K562 (cell line): ENCODE measurements around the gene LAMA3. TPM values are rescaled to one million over a fixed set of nuclear protein-coding genes. Genes with fewer than 3 reads are reported as not detected.

Experiments
- ATAC-seq: fragments of 200-7000 bp; cut with Tn5 transposase; 3 replicates; pipeline ENCODE4 v1.9.1; 2020; ENCODE audit warnings: moderate library complexity
- BruUV-seq: library from RNA; stranded (reverse); fragments of 400-500 nt; replicated peaks from 2 replicates; lab custom pipeline; 2021; lab: Mats Ljungman, UMichigan
- CTCF ChIA-PET: fragments of 300-600 bp; formaldehyde crosslinking; extraction: SDS; loops from one replicate; lab custom pipeline; 2021; ENCODE audit warnings: low intra/inter-chr PET ratio; lab: Yijun Ruan, JAX
- POLR2A ChIA-PET: fragments of 300-600, 350-650 bp; sonication (Branson Sonifier 250); formaldehyde crosslinking; extraction: SDS; loops from one replicate; lab custom pipeline; 2021; ENCODE audit warnings: antibody characterized with exemption, inconsistent platforms; lab: Yijun Ruan, JAX
- DNase-seq, 4 experiments: peaks; one replicate each; pipeline versions ENCODE4 v3.0.0 to v3.0.0-alpha.2; 2011 to 2018; ENCODE audit warnings: low spot score in 3 of 4, mixed read lengths in 3 of 4; ENCODE audit errors: extremely low read depth in 1 of 4
- FAIRE-seq: peaks from 2 replicates; lab custom pipeline; 2011; peaks lifted over from hg19 to GRCh38; lab: Jason Lieb, UNC
- H2AFZ ChIP-seq: 2 replicates; pipeline ENCODE4 v1.6.0; 2011; ENCODE audit warnings: low read depth, low read length, control low read depth, inconsistent platforms
- H3K27ac ChIP-seq: fragments of 200-600 bp; 3 replicates; pipeline ENCODE4 v1.8.0; 2011; ENCODE audit warnings: low read depth, mild to moderate bottlenecking, control low read depth, inconsistent platforms, low read length, moderate library complexity, mixed read lengths; ENCODE audit errors: extremely low read depth
- H3K27me3 ChIP-seq, 2 experiments: fragments of 300-600 bp in 1 of 2; 2 replicates in 1 of 2; 3 replicates in 1 of 2; pipeline versions ENCODE4 v1.6.0 to v1.8.0; 2011; ENCODE audit warnings: inconsistent platforms in 2 of 2, low read length in 2 of 2, mild to moderate bottlenecking in 1 of 2, mixed read lengths in 1 of 2, moderate library complexity in 1 of 2; ENCODE audit not compliant: control insufficient read depth in 2 of 2, insufficient read depth in 2 of 2
- H3K36me3 ChIP-seq: fragments of 300-600 bp; 3 replicates; pipeline ENCODE4 v1.8.0; 2011; ENCODE audit warnings: mild to moderate bottlenecking, low read length, inconsistent platforms; ENCODE audit not compliant: control insufficient read depth, insufficient read depth
- H3K4me1 ChIP-seq, 2 experiments: fragments of 200-600 bp in 1 of 2; replicated peaks in 1 of 2; 2 replicates in 1 of 2; 3 replicates in 1 of 2; pipeline versions ENCODE4 v1.5.1 to v1.8.0; 2011; ENCODE audit warnings: inconsistent platforms in 2 of 2, low read length in 2 of 2, mild to moderate bottlenecking in 1 of 2, mixed read lengths in 1 of 2, moderate library complexity in 1 of 2; ENCODE audit not compliant: control insufficient read depth in 2 of 2, insufficient read depth in 2 of 2
- H3K4me2 ChIP-seq: 2 replicates; pipeline ENCODE4 v1.6.1; 2011; ENCODE audit warnings: low read length, control low read depth, inconsistent platforms, mixed read lengths; ENCODE audit not compliant: insufficient read depth
- H3K4me3 ChIP-seq: fragments of 200-600 bp; sonication (generic), shearing (Covaris generic); 2 replicates; pipeline ENCODE4 v1.5.1; 2016; ENCODE audit warnings: control low read depth, inconsistent platforms
- H3K79me2 ChIP-seq: fragments of 200-600 bp; 3 replicates; pipeline ENCODE4 v1.8.0; 2011; ENCODE audit warnings: low read length, inconsistent platforms; ENCODE audit not compliant: control insufficient read depth, insufficient read depth
- H3K9ac ChIP-seq, 2 experiments: 2 replicates each; pipeline versions ENCODE4 v1.6.0 to v1.6.1; 2011; ENCODE audit warnings: low read depth in 2 of 2, low read length in 2 of 2, control low read depth in 1 of 2, inconsistent platforms in 1 of 2, mild to moderate bottlenecking in 1 of 2, mixed read lengths in 1 of 2; ENCODE audit not compliant: insufficient read depth in 1 of 2
- H3K9me1 ChIP-seq: one replicate; pipeline ENCODE4 v1.6.0; 2011; ENCODE audit warnings: inconsistent platforms, mild to moderate bottlenecking, low read length, moderate library complexity; ENCODE audit not compliant: control insufficient read depth, insufficient read depth
- H3K9me3 ChIP-seq: replicated peaks from 2 replicates; pipeline ENCODE4 v1.5.1; 2011; ENCODE audit warnings: low read depth, low read length, inconsistent platforms; ENCODE audit not compliant: control insufficient read depth, insufficient read depth
- H4K20me1 ChIP-seq: replicated peaks from 2 replicates; pipeline ENCODE4 v1.6.1; 2011; ENCODE audit warnings: low read length, inconsistent platforms, mixed read lengths; ENCODE audit not compliant: control insufficient read depth, insufficient read depth
- ELK3 ChIP-seq: fragments of 450-650 bp; formaldehyde crosslinking; IDR thresholded peaks from 2 replicates; pipeline ENCODE4 v1.4.0; 2020; ENCODE audit warnings: mild to moderate bottlenecking
- HDAC3 ChIP-seq: fragments of 450-650 bp; IDR thresholded peaks from 2 replicates; pipeline ENCODE4 v1.6.1; 2018; ENCODE audit warnings: borderline replicate concordance, mild to moderate bottlenecking, moderate library complexity; ENCODE audit not compliant: partially characterized antibody
- SIN3B ChIP-seq: fragments of 450-650 bp; IDR thresholded peaks from 2 replicates; pipeline ENCODE4 v1.6.1; 2017; ENCODE audit warnings: low read depth, mild to moderate bottlenecking, moderate library complexity
- ZFP36 ChIP-seq: fragments of 150-350 bp; IDR thresholded peaks from 2 replicates; pipeline ENCODE4 v1.6.1; 2018; ENCODE audit warnings: low read length, low read depth; ENCODE audit not compliant: partially characterized antibody
- ZNF253 ChIP-seq: fragments of 250-450 bp; sonication (Bioruptor Pico); conservative IDR thresholded peaks from 2 replicates; pipeline ENCODE4 v1.6.1; 2021; ENCODE audit warnings: mild to moderate bottlenecking
- WGBS: fragments of 100-300 bp; shearing (Covaris generic); methylation state at CpG from one replicate; pipeline ENCODE4 v1.1.6; 2016; ENCODE audit warnings: low coverage, mixed read lengths; ENCODE audit not compliant: insufficient coverage; ENCODE audit errors: missing lambda C conversion rate; 5-methylcytosine and 5-hydroxymethylcytosine counted together
- in situ Hi-C: fragments of 300-500 bp; cut with MboI; formaldehyde crosslinking; loops from 4 replicates; pipeline ENCODE4 v1.15.0; 2018; ENCODE audit warnings: inconsistent platforms, mixed read lengths
- intact Hi-C: fragments of 100-400 bp; cut with micrococcal nuclease; formaldehyde crosslinking; loops from 2 replicates; pipeline ENCODE4 v1.14.2; 2022
- polyA plus RNA-seq, 8 experiments: library from polyadenylated mRNA; depleted of rRNA in 4 of 8; stranded (reverse) in 5 of 8; unstranded in 3 of 8; fragments of >200 nt; fragmentation: Nextera tagmentation in 2 of 8; fragmentation: Illumina TruSeq in 1 of 8; extraction: Ambion mirVana in 2 of 8; extraction: Trizol in 1 of 8; gene quantifications; 2 replicates each; pipeline versions ENCODE4 v1.2.1 to v1.2.3, GENCODE V29; 2011 to 2014; ENCODE audit warnings: inconsistent platforms in 1 of 8, missing spikeins in 1 of 8
- total RNA-seq, 7 experiments: library from RNA; depleted of rRNA in 6 of 7; stranded (reverse); fragments of >200 nt in 6 of 7; fragmentation: Illumina TruSeq in 2 of 7; extraction: Trizol in 2 of 7; gene quantifications; 2 replicates each; pipeline versions ENCODE4 v1.2.1 to v1.2.3, GENCODE V29; 2011 to 2021; ENCODE audit warnings: low replicate concordance in 1 of 7
- TF ChIP-seq, protein P1 (sequence below): IDR thresholded peaks from 2 replicates; pipeline ENCODE4 v1.6.1; 2014; ENCODE audit warnings: antibody characterized with exemption

Gene LAMA3
- total and polyA plus RNA-seq, 9 of the 15 experiments (the other 6 are each of a cell fraction or from before 2014, with no cell fraction given) = 0.07 TPM; not detected in 8

- H3K4me1 ChIP-seq = no peaks in the 10 kb centered on the region
- no peak overlapping the region for H2AFZ ChIP-seq
- no peaks in the 10 kb centered on the region for H4K20me1 ChIP-seq
- H3K9ac ChIP-seq = no peak overlapping the region
- in situ Hi-C loops (no loop called here), intact Hi-C loops (no loop called here)
- no TSS peak for BruUV-seq
- no peak overlapping the region for H3K4me3 ChIP-seq
- TF ChIP-seq HDAC3 = no peak
- TF ChIP-seq ZNF253 (CRISPR knock-in tag) = no peak
- no peak for TF ChIP-seq ELK3
- TF ChIP-seq ZFP36 = no peak
- TF ChIP-seq, protein P1, sequence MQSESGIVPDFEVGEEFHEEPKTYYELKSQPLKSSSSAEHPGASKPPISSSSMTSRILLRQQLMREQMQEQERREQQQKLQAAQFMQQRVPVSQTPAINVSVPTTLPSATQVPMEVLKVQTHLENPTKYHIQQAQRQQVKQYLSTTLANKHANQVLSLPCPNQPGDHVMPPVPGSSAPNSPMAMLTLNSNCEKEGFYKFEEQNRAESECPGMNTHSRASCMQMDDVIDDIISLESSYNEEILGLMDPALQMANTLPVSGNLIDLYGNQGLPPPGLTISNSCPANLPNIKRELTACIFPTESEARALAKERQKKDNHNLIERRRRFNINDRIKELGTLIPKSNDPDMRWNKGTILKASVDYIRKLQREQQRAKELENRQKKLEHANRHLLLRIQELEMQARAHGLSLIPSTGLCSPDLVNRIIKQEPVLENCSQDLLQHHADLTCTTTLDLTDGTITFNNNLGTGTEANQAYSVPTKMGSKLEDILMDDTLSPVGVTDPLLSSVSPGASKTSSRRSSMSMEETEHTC = no peak
- no peak for TF ChIP-seq SIN3B
- H3K36me3 ChIP-seq = no peaks in the 10 kb centered on the region
- H3K9me3 ChIP-seq = no peaks in the 10 kb centered on the region
- H3K27ac ChIP-seq = no peak overlapping the region
- CTCF ChIA-PET = no interaction called here
- POLR2A ChIA-PET = no interaction called here
- 0% methylated on average over 7 of the region's 7 CpGs for WGBS
- no peaks in the 10 kb centered on the region for H3K9me1 ChIP-seq
- ATAC-seq (no peak), DNase-seq (no peak), FAIRE-seq (no peak)
- no peak overlapping the region for H3K4me2 ChIP-seq
- peaks cover 4 to 6% of the 10 kb centered on the region in 2 experiments; a peak in 2 of 5 replicates for H3K27me3 ChIP-seq
- H3K79me2 ChIP-seq = no peaks in the 10 kb centered on the region
Measured at GRCh38 chr18:23799540-23799939, 110.3 kb downstream of the LAMA3 start.
